Stimulated activated effector memory CD8-positive, alpha-beta T cell treated with anti-CD3 and anti-CD28 coated beads, Interleukin-12 subunit alpha, Interleukin-12 subunit beta, amount 100 ng/mL, for 72 hours (primary cell): Measurements from ENCODE around the gene PRPSAP2.

Source experiments
- ATAC-seq: fragments of 150-1000 bp; cut with Tn5 transposase; 2 replicates; pipeline ENCODE4 v1.10.0; 2021
- DNase-seq, 2 donors: peaks; one replicate each; pipeline ENCODE4 v3.0.0; 2021 to 2022; ENCODE audit warnings: low spot score in 2 of 2
- H3K27ac Mint-ChIP-seq: one replicate; pipeline ENCODE4 v1.8.0; 2022; ENCODE audit warnings: mild to moderate bottlenecking, mixed read lengths
- H3K36me3 Mint-ChIP-seq: one replicate; pipeline ENCODE4 v1.8.0; 2022; ENCODE audit warnings: mild to moderate bottlenecking, mixed read lengths
- H3K4me1 Mint-ChIP-seq: one replicate; pipeline ENCODE4 v1.8.0; 2022; ENCODE audit warnings: mixed read lengths
- H3K4me3 Mint-ChIP-seq: one replicate; pipeline ENCODE4 v1.8.0; 2022; ENCODE audit warnings: mild to moderate bottlenecking, mixed read lengths
- H3K9me3 Mint-ChIP-seq: one replicate; pipeline ENCODE4 v1.8.0; 2022; ENCODE audit warnings: mixed read lengths

The PRPSAP2 gene

GRCh38 chr17:18960241-18960665 lies 102.3 kb downstream of the PRPSAP2 start:
- peak overlapping the region; percentile 68 for H3K27ac Mint-ChIP-seq
- peaks cover 33% of the 10 kb centered on the region for H3K4me1 Mint-ChIP-seq
- H3K4me3 Mint-ChIP-seq = no peak overlapping the region
- no peaks in the 10 kb centered on the region for H3K36me3 Mint-ChIP-seq
- no peaks in the 10 kb centered on the region for H3K9me3 Mint-ChIP-seq
- DNase-seq (no peak), ATAC-seq (no peak)

GRCh38 chr17:18960803-18961511 lies 103.0 kb downstream of the PRPSAP2 start:
- Mint-ChIP-seq H3K27ac (peak overlapping the region; percentile 68), H3K4me1 (peaks cover 27% of the 10 kb centered on the region), H3K4me3 (no peak overlapping the region), H3K36me3 (no peaks in the 10 kb centered on the region), H3K9me3 (no peaks in the 10 kb centered on the region)
- peak; percentile 84 for ATAC-seq
- DNase-seq = peak; percentile 90 to 94

- peaks cover 27% of the 10 kb centered on the region for H3K4me1 Mint-ChIP-seq
- peak overlapping the region; percentile 46 for H3K27ac Mint-ChIP-seq
- H3K36me3 Mint-ChIP-seq = no peaks in the 10 kb centered on the region
- ATAC-seq (peak; percentile 62), DNase-seq (no peak)
- no peaks in the 10 kb centered on the region for H3K9me3 Mint-ChIP-seq
- no peak overlapping the region for H3K4me3 Mint-ChIP-seq
Observed at GRCh38 chr17:18961634-18962493, 103.9 kb downstream of the PRPSAP2 start.

DNA sequence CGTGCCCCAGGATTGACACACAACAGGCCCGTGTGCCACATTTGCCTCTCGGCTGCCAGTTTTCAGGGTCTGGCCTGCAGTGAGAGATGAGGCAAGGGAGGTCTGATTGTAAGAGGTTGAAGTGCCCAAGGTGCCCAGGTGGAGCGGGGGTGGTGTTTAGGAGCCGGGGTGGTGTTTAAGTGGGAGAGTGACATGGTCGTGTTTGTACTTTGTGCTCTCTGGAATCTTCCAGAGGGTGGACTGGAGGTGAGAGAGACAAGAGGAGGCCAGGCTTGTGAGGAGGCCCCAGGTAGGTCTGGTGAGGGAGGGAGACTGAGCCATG lies 104.5 kb downstream of the PRPSAP2 start:
- no peak overlapping the region for H3K4me3 Mint-ChIP-seq
- DNase-seq (no peak), ATAC-seq (no peak)
- peaks cover 27% of the 10 kb centered on the region for H3K4me1 Mint-ChIP-seq
- H3K9me3 Mint-ChIP-seq = no peaks in the 10 kb centered on the region
- H3K27ac Mint-ChIP-seq = peak overlapping the region; percentile 46
- H3K36me3 Mint-ChIP-seq = no peaks in the 10 kb centered on the region

DNA sequence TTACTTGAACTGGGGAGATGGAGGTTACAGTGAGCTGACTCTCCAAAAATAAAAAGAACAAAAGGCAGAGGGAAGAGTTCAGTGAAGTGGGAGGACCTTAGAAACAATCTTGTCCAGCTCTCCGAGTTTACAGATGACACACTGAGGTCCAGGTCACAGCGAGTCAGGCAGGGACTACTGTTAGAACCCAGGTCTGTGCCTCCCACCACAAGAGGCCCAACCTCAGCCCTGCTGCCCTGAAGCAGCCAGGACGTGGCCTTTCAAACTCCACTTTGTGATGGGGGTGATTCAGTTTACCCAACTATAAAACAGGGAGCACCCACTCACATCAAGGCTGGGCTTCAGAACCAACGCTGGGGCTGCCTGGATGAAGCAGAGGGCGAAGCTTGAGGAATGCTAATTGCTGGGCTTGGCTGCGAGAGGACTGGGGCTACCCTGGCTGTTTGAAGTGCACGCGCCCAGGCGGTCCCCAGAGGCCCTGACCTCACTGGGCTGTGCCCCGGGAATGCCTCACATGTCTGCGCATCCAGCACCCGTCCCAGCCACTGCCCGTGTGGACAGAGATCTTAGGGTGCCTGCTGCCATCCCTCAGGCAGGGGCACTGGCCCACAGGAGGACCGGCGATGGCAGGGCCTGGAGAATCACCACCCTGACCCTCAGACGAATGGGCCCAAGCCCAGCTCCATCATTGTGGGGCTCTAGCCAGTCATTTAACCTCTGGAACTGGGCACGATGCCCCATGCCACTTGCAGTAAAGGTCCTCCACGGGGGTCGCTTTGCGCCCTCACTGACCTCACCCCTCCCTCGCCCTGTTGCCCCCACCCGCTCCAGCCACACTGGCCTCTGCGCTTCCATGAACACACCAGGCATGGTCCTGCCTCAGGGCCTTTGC lies 105.4 kb downstream of the PRPSAP2 start:
- Mint-ChIP-seq H3K9me3 (no peaks in the 10 kb centered on the region), H3K36me3 (no peaks in the 10 kb centered on the region), H3K4me1 (peaks cover 27% of the 10 kb centered on the region), H3K27ac (peak overlapping the region; percentile 46), H3K4me3 (no peak overlapping the region)
- ATAC-seq = peak; percentile 33
- no peak for DNase-seq

DNA sequence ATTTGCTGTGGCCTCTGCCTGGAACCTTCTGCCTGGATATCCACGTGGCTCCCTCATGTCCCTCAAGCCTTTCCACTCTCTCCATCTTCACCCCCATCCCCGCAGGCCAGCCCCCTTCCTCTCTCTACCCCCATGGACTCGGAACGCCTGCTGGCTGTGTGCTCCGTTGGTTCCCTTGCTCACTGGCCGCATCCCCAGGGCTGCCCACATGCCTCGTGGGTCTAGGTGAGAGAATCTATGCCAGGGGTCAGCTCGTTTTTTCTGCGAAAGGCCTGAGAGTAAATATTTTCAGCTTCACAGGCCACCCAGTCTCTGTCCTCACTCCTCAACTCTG lies 106.1 kb downstream of the PRPSAP2 start:
- no peaks in the 10 kb centered on the region for H3K36me3 Mint-ChIP-seq
- no peak overlapping the region for H3K4me3 Mint-ChIP-seq
- H3K9me3 Mint-ChIP-seq = no peaks in the 10 kb centered on the region
- H3K27ac Mint-ChIP-seq = peak overlapping the region; percentile 15
- peaks cover 27% of the 10 kb centered on the region for H3K4me1 Mint-ChIP-seq
- ATAC-seq (no peak), DNase-seq (no peak)

DNA sequence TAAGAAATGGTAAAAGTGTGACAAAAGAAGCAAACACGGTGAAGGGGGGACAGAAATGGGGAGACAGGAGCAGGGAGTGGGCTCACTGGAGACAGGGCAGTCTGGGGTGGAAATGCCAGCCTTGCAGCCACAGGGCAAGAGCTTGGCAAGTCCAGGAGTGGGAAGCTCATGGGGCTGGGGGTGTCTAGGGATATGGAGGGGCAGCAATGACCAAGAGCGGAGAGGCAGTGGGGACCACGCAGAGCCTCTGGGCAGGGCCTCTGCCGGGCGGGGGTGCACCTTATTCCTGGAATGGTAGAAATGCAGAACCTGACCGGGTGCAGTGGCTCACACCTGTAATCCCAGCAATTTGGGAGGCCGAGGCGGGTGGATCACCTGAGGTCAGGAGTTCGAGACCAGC lies 106.6 kb downstream of the PRPSAP2 start:
- Mint-ChIP-seq H3K4me3 (no peak overlapping the region), H3K27ac (peak overlapping the region; percentile 15), H3K36me3 (no peaks in the 10 kb centered on the region), H3K9me3 (no peaks in the 10 kb centered on the region), H3K4me1 (peaks cover 32% of the 10 kb centered on the region)
- ATAC-seq (no peak), DNase-seq (no peak)

- peaks cover 4% of the 10 kb centered on the region for H3K36me3 Mint-ChIP-seq
- H3K4me3 Mint-ChIP-seq = no peak overlapping the region
- H3K9me3 Mint-ChIP-seq = no peaks in the 10 kb centered on the region
- no peak for DNase-seq
- no peak for ATAC-seq
- peaks cover 36% of the 10 kb centered on the region for H3K4me1 Mint-ChIP-seq
- H3K27ac Mint-ChIP-seq = no peak overlapping the region
Observed at GRCh38 chr17:18965530-18966236, 107.8 kb downstream of the PRPSAP2 start.

GRCh38 chr17:18966831-18967624 lies 109.1 kb downstream of the PRPSAP2 start:
- Mint-ChIP-seq H3K4me1 (peaks cover 26% of the 10 kb centered on the region), H3K36me3 (peaks cover 8% of the 10 kb centered on the region), H3K9me3 (no peaks in the 10 kb centered on the region), H3K4me3 (no peak overlapping the region), H3K27ac (no peak overlapping the region)
- ATAC-seq (no peak), DNase-seq (no peak)

- peak overlapping the region; percentile 68 for H3K27ac Mint-ChIP-seq
Observed at GRCh38 chr17:18967916-18968315, 110.0 kb downstream of the PRPSAP2 start.

GRCh38 chr17:18968345-18968744 lies 110.4 kb downstream of the PRPSAP2 start:
- no peak for DNase-seq
- Mint-ChIP-seq H3K9me3 (no peaks in the 10 kb centered on the region), H3K4me3 (no peak overlapping the region), H3K36me3 (peaks cover 8% of the 10 kb centered on the region), H3K4me1 (peaks cover 14% of the 10 kb centered on the region), H3K27ac (peak overlapping the region; percentile 68)
- ATAC-seq = no peak

More at GRCh38 chr17:18967916-18968315, 110.0 kb downstream of the PRPSAP2 start:
- no peak for DNase-seq
- Mint-ChIP-seq H3K36me3 (peaks cover 8% of the 10 kb centered on the region), H3K4me3 (no peak overlapping the region), H3K4me1 (peaks cover 17% of the 10 kb centered on the region), H3K9me3 (no peaks in the 10 kb centered on the region)
- ATAC-seq = no peak

- Mint-ChIP-seq H3K9me3 (no peaks in the 10 kb centered on the region), H3K4me1 (peaks cover 14% of the 10 kb centered on the region), H3K27ac (peak overlapping the region; percentile 70), H3K36me3 (peaks cover 17% of the 10 kb centered on the region), H3K4me3 (no peak overlapping the region)
- ATAC-seq (peak; percentile 61), DNase-seq (no peak)
Observed at GRCh38 chr17:18968945-18969887, 111.3 kb downstream of the PRPSAP2 start.
